GM12878 (cell line): ENCODE measurements around the gene UBAP2. TPM values are rescaled to one million over a fixed set of nuclear protein-coding genes. Genes with fewer than 3 reads are reported as not detected.

ENCODE experiments used
- ASH2L ChIP-seq: fragments of 300-600, 200-600 bp; sonication (generic); IDR thresholded peaks from 2 replicates; pipeline ENCODE4 v1.6.1; 2017; ENCODE audit warnings: low read depth, mild to moderate bottlenecking, borderline replicate concordance
- BCL3 ChIP-seq: IDR thresholded peaks from 2 replicates; pipeline ENCODE4 v1.6.1; 2011; ENCODE audit warnings: borderline replicate concordance, low read depth, mild to moderate bottlenecking, moderate library complexity, low read length; ENCODE audit not compliant: insufficient read depth, poor library complexity, severe bottlenecking
- ETV6 ChIP-seq, 2 experiments: fragments of 450-650 bp in 1 of 2; IDR thresholded peaks in 1 of 2; conservative IDR thresholded peaks in 1 of 2; 2 replicates each; pipeline ENCODE4 v1.6.1; 2014; ENCODE audit warnings: antibody characterized with exemption in 1 of 2, borderline replicate concordance in 1 of 2, low read depth in 1 of 2, mild to moderate bottlenecking in 1 of 2, moderate library complexity in 1 of 2
- FOXM1 ChIP-seq: IDR thresholded peaks from 2 replicates; pipeline ENCODE4 v1.6.1; 2012; ENCODE audit warnings: low read depth, mild to moderate bottlenecking, inconsistent platforms, low read length, moderate library complexity
- HDAC6 ChIP-seq: fragments of 200-600 bp; sonication (generic); IDR thresholded peaks from one replicate; pipeline ENCODE4 v1.8.0; 2017; ENCODE audit warnings: antibody characterized with exemption; ENCODE audit not compliant: unreplicated experiment
- PBX3 ChIP-seq: IDR thresholded peaks from 2 replicates; pipeline ENCODE4 v1.6.1; 2011; ENCODE audit warnings: mild to moderate bottlenecking, low read depth, low read length, moderate library complexity; ENCODE audit not compliant: insufficient replicate concordance
- PKNOX1 ChIP-seq: fragments of 450-650 bp; IDR thresholded peaks from 2 replicates; pipeline ENCODE4 v1.6.1; 2016; ENCODE audit warnings: mild to moderate bottlenecking
- RUNX3 ChIP-seq: IDR thresholded peaks from 2 replicates; pipeline ENCODE4 v1.6.1; 2012; ENCODE audit warnings: low read length, inconsistent platforms
- STAT3 ChIP-seq: IDR thresholded peaks from 2 replicates; pipeline ENCODE4 v1.6.1; 2011; ENCODE audit warnings: low read depth, low read length, improper control_type of control experiment
- YBX1 ChIP-seq: fragments of 450-650 bp; IDR thresholded peaks from 2 replicates; pipeline ENCODE4 v1.6.1; 2016; ENCODE audit warnings: antibody characterized with exemption
- polyA plus RNA-seq, 11 experiments: library from polyadenylated mRNA; depleted of rRNA in 4 of 11; unstranded in 6 of 11; stranded (reverse) in 5 of 11; fragments of >200 nt; fragmentation: Nextera tagmentation in 4 of 11; fragmentation: Illumina TruSeq in 1 of 11; extraction: Ambion mirVana in 4 of 11; extraction: Trizol in 1 of 11; gene quantifications; 1 replicate in 1 of 11; 2 replicates in 10 of 11; pipeline versions ENCODE4 v1.2.1 to v1.2.3, GENCODE V29; 2011 to 2016; ENCODE audit warnings: inconsistent platforms in 2 of 11, missing spikeins in 2 of 11, low read depth in 1 of 11
- total RNA-seq, 4 experiments: library from RNA; depleted of rRNA in 3 of 4; stranded (reverse); fragments of >200 nt in 3 of 4; fragmentation: Illumina TruSeq in 1 of 4; extraction: Trizol in 1 of 4; gene quantifications; 2 replicates each; pipeline versions ENCODE4 v1.2.1 to v1.2.3, GENCODE V29; 2013 to 2021

Gene UBAP2
- total and polyA plus RNA-seq, 10 of the 15 experiments (the other 5 are each of a cell fraction or from before 2014, with no cell fraction given), result 8.5 to 48.2 (median 28.1) TPM

- TF ChIP-seq HDAC6 (no peak), RUNX3 (no peak), BCL3 (no peak), PKNOX1 (no peak), STAT3 (no peak), PBX3 (no peak), ETV6 (conservative IDR thresholded peaks at IDR 0.05 in 1 of 2, IDR thresholded peaks at IDR 0.05 in 1 of 2; ENCODE audit: borderline replicate concordance in 1 of 2, low read depth in 1 of 2) (no peak), FOXM1 (no peak), YBX1 (no peak), ASH2L (no peak)
Observed at GRCh38 chr9:34089311-34089710, 40.6 kb upstream of the UBAP2 start (continued).
